ENCODE measurements around the gene STX8.

STX8 gene

DNA sequence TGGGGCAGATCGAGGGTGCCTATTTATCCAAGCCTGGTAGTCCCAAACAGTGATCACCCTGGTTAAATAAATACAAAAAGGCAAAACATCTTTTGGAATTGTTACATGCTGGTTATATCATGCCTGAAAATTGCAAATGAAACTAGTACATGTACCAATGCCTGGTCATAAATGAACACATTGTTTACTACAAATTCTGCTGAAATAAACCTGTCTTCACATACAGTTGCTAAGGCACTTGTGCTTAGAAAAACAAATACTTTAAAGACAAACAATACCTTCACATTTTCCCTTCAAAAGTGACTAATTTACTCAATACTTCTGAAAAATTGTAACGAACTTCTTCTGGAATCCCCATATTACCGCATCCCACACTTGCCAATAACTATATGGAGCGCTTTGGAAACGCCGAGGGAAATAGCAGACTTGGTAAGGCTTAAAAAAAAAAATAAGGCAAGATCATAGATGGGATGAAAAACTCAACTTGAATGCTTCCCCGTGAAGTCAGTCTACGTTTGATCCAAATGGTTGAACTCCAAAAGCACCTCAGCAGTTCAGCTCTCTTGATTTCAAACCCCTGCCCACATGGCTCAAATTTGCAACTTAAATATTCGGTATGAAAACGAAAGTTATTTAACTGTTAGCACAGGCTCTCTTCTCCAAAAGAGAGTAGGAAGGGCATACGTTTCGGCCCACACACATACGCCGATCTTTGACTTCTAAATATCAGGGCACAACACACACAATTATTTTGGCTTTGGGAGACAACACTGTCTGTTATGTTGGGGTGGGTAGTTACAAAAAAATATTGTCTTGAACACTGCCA, 289.8 kb downstream of the STX8 start:
- no peak overlapping the region for H3K27ac ChIP-seq
- no peak for TF ChIP-seq ZFX (IDR thresholded peaks at IDR 0.05; ENCODE audit: borderline replicate concordance)
- TF ChIP-seq, protein P1, sequence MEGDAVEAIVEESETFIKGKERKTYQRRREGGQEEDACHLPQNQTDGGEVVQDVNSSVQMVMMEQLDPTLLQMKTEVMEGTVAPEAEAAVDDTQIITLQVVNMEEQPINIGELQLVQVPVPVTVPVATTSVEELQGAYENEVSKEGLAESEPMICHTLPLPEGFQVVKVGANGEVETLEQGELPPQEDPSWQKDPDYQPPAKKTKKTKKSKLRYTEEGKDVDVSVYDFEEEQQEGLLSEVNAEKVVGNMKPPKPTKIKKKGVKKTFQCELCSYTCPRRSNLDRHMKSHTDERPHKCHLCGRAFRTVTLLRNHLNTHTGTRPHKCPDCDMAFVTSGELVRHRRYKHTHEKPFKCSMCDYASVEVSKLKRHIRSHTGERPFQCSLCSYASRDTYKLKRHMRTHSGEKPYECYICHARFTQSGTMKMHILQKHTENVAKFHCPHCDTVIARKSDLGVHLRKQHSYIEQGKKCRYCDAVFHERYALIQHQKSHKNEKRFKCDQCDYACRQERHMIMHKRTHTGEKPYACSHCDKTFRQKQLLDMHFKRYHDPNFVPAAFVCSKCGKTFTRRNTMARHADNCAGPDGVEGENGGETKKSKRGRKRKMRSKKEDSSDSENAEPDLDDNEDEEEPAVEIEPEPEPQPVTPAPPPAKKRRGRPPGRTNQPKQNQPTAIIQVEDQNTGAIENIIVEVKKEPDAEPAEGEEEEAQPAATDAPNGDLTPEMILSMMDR (IDR thresholded peaks at IDR 0.05), result no peak

DNA sequence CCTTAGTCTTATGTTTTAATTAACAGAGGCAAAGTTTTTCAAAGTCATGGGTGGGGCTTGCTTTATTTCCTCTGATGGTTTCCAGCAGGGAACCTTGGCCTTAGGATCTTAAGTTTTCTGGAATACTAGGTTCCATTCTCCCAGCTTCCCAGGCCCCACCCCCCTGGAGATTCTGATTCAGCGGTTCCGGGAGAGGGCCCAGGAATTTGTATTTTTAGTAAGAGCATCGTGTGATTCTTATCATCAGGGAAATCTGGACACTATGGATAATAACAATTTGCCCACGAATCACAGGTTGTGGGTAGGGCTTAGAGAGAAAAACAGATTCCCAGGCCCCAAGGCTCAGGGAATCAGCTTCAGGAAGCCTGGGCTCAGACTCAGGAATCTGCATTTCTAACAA, 290.7 kb downstream of the STX8 start:
- TF ChIP-seq, protein P1 (IDR thresholded peaks at IDR 0.05), result no peak
- TF ChIP-seq ZFX (IDR thresholded peaks at IDR 0.05; ENCODE audit: borderline replicate concordance), result no peak
- H3K27ac ChIP-seq, result no peak overlapping the region

DNA sequence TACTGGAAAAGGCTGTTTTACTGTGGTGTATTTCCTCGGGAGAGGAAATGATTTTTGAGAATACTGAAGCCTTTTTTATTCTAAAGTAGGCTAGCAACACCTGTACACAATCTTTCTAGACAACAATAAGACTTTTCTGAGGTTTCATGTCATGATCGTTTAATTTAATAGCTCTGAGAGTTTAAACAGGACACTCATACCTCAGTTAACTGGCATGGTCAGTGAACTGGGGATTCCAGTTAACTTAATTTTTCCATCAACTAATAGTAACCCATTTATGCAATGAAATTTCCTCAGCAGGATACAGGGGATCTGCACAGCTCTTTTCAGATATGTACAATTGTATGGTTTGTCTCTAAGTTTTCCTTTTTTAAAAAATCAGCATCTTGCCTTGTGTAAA, 291.7 kb downstream of the STX8 start:
- TF ChIP-seq, protein P1 (IDR thresholded peaks at IDR 0.05), result no peak
- no peak for TF ChIP-seq ZFX (IDR thresholded peaks at IDR 0.05; ENCODE audit: borderline replicate concordance)
- no peak overlapping the region for H3K27ac ChIP-seq

DNA sequence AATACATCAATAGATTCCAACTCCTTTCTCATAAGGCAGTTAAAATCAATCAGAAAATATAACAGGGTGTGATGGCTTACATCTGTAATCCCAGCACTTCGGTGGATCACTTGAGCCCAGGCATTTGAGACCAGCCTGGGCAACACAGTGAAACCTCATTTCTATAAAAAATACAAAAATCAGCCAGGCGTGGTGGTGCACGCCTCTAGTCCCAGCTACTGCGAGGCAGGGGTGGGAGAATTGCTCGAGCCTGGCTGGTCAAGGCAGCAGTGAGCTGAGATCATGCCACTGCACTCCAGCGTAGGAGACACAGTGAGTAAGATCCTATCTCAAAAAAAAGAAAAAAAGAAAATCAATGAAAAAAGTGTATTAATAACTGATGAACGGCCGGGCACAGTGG, 295.7 kb downstream of the STX8 start:
- no peak overlapping the region for H3K27ac ChIP-seq
- no peak for TF ChIP-seq ZFX (IDR thresholded peaks at IDR 0.05; ENCODE audit: borderline replicate concordance)
- TF ChIP-seq, protein P1 (IDR thresholded peaks at IDR 0.05), result no peak

DNA sequence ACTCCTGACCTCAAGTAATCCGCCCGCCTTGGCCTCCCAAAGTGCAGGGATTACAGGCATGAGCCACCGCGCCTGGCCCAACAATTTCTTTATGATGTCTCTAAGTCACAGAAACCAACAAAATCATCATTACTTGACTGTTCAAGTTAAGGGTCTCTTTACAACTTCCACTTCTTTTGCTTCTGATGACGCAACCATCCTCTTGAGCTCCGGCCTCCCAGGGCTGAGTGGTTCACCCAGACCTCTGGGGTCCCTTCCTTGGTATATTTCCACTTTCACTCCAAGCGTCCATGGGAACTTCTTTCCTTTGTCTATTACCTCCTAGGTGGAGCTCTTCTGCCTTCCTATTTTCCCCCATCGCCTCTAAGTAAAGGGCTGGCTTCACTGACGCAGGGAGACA, 300.6 kb downstream of the STX8 start:
- TF ChIP-seq, protein P1 (IDR thresholded peaks at IDR 0.05), result no peak
- no peak for TF ChIP-seq ZFX (IDR thresholded peaks at IDR 0.05; ENCODE audit: borderline replicate concordance)
- H3K27ac ChIP-seq, result no peak overlapping the region

DNA sequence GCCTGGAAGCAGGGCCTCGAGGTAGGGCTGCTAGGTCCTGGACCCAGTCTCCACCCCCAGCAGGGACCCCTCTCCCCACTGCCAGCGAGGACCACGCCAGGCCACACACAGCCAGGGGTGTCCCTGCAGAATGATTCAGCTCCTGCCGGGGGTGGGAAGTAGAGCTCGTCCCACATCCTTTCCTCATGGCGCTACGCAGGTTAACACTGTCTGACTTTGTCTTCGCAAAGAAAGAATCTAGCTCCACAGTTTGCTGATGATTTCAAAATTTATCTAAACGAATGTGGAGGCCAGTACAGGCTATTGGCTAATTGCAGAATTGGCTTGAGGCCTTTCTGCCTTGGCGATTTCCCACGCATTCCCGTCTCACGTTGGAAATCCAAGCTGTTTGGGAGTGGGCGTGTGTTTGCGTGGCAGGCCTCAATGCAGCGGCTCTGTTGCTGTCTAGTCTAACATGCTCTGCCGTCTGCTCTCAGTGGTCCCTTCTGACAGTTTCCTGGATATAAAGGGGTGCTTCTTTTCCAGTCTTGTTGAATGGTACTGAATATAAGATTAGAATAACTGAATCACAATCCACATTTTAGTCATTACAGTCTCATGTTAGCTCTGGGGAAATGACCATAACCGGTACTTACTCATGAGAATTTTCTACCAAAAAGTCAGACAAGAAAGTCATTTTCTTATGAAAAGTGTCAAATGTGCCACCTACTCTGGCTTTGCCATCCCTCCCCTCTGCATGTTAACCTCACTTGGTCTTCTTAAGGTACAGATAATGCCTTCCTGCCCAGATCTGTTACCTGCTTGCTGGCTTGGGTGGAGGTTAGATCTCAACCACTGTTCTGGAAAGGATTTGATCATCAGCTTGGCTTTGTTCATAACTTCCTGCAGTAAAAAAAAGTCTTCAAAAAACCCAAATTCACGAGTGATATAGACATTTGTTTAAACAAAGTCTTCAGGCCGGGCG, 301.9 kb downstream of the STX8 start:
- TF ChIP-seq, protein P1 (IDR thresholded peaks at IDR 0.05), result no peak
- TF ChIP-seq ZFX (IDR thresholded peaks at IDR 0.05; ENCODE audit: borderline replicate concordance), result no peak
- H3K27ac ChIP-seq, result no peak overlapping the region

All from 22Rv1 (cell line).